Lower leg skin (tissue), 4 donors: ENCODE results near the gene ADGRF5. TPM values are rescaled to one million over a fixed set of nuclear protein-coding genes. Genes with fewer than 3 reads are reported as not detected.
"Not testable (repeated sequence)": the region's sequence is repeated elsewhere in the genome, so short reads cannot be mapped to it uniquely, and the experiment has no call there.

ENCODE experiments used
- DNase-seq, 2 donors: peaks; one replicate each; pipeline ENCODE4 v3.0.0-alpha.2; 2019; ENCODE audit warnings: low spot score in 2 of 2
- H3K4me3 ChIP-seq: fragments of 200-600 bp; sonication (generic); 2 replicates; pipeline ENCODE4 v1.5.1; 2017; ENCODE audit warnings: mild to moderate bottlenecking, low read depth; ENCODE audit not compliant: poor library complexity, severe bottlenecking
- CTCF ChIP-seq, 3 donors: fragments of 450-650 bp; IDR thresholded peaks; one replicate each; pipeline ENCODE4 v1.5.1; 2016; ENCODE audit warnings: antibody characterized with exemption in 3 of 3, mild to moderate bottlenecking in 3 of 3, moderate library complexity in 2 of 3
- POLR2A ChIP-seq, 2 donors: fragments of 450-650 bp; IDR thresholded peaks; one replicate each; pipeline ENCODE4 v1.6.1; 2016 to 2017; ENCODE audit warnings: antibody characterized with exemption in 2 of 2, mild to moderate bottlenecking in 1 of 2, moderate library complexity in 1 of 2
- WGBS, 2 donors: methylation state at CpG; one replicate each; pipeline ENCODE4 v1.1.5; 2018; 5-methylcytosine and 5-hydroxymethylcytosine counted together
- intact Hi-C: fragments of 100-400 bp; cut with DNase I; formaldehyde crosslinking; loops from one replicate; pipeline ENCODE4 v1.15.0; 2023; ENCODE audit warnings: low total_unique reads
- total RNA-seq, 4 donors: library from RNA; depleted of rRNA; stranded (reverse); fragments of >200 nt; gene quantifications; one replicate each; pipeline ENCODE4 v1.1.0, GENCODE V29; 2016

The ADGRF5 gene
- total RNA-seq, 4 donors from 2014 or later = 3.4 to 14.3 (median 7.4) TPM

- intact Hi-C loops = no loop called here
- no peak for DNase-seq
- TF ChIP-seq CTCF (IDR thresholded peaks at IDR 0.05) = no peak
- no peak for TF ChIP-seq POLR2A (IDR thresholded peaks at IDR 0.05)
- no peak overlapping the region for H3K4me3 ChIP-seq
- 74% methylated on average over 5 of the region's 5 CpGs for WGBS, 2 donors
Observed at GRCh38 chr6:46867411-46867810, 54.3 kb downstream of the ADGRF5 start.

- intact Hi-C loops = no loop called here
- WGBS, 2 donors = 62 to 74% methylated on average over 2 of the region's 2 CpGs
- TF ChIP-seq CTCF (IDR thresholded peaks at IDR 0.05) = no peak
- no peak overlapping the region for H3K4me3 ChIP-seq
- DNase-seq = no peak
Observed at GRCh38 chr6:46865221-46865620, 56.5 kb downstream of the ADGRF5 start.

GRCh38 chr6:46863791-46864190 is 57.9 kb downstream of the ADGRF5 start:
- no peak overlapping the region for H3K4me3 ChIP-seq
- TF ChIP-seq POLR2A (IDR thresholded peaks at IDR 0.05) (no peak), CTCF (IDR thresholded peaks at IDR 0.05) (no peak)
- WGBS, 2 donors = 74 to 75% methylated on average over 3 of the region's 3 CpGs

GRCh38 chr6:46862381-46862780 is 59.4 kb downstream of the ADGRF5 start:
- 68 to 75% methylated on average over 2 of the region's 2 CpGs for WGBS, 2 donors
- H3K4me3 ChIP-seq = no peak overlapping the region
- TF ChIP-seq CTCF (IDR thresholded peaks at IDR 0.05) = no peak
- no peak for TF ChIP-seq POLR2A (IDR thresholded peaks at IDR 0.05)
- DNase-seq = no peak
- intact Hi-C loops = no loop called here

More at GRCh38 chr6:46863791-46864190, 57.9 kb downstream of the ADGRF5 start:
- DNase-seq = no peak
- intact Hi-C loops = no loop called here

GRCh38 chr6:46855966-46856365 is 65.8 kb downstream of the ADGRF5 start:
- 34 to 48% methylated on average over 1 of the region's 1 CpG for WGBS, 2 donors
- DNase-seq, H3K4me3 ChIP-seq, intact Hi-C loops: not testable (repeated sequence)

- H3K4me3 ChIP-seq, intact Hi-C loops, DNase-seq: not testable (repeated sequence)
- 67 to 71% methylated on average over 4 of the region's 4 CpGs for WGBS, 2 donors
Observed at GRCh38 chr6:46851576-46851975, 70.2 kb downstream of the ADGRF5 start.

- DNase-seq = no peak
- intact Hi-C loops = no loop called here
- 69 to 74% methylated on average over 2 of the region's 2 CpGs for WGBS, 2 donors
- H3K4me3 ChIP-seq = no peak overlapping the region
- TF ChIP-seq POLR2A (IDR thresholded peaks at IDR 0.05) (no peak), CTCF (IDR thresholded peaks at IDR 0.05) (no peak)
Observed at GRCh38 chr6:46850792-46851191, 70.9 kb downstream of the ADGRF5 start.
